K562 (cell line): Measurements from ENCODE around the gene CDCA5. TPM values are rescaled to one million over a fixed set of nuclear protein-coding genes. Genes with fewer than 3 reads are reported as not detected.

Experiments used
- ATAC-seq: fragments of 200-7000 bp; cut with Tn5 transposase; 3 replicates; pipeline ENCODE4 v1.9.1; 2020; ENCODE audit warnings: moderate library complexity
- BruUV-seq: library from RNA; stranded (reverse); fragments of 400-500 nt; replicated peaks from 2 replicates; lab custom pipeline; 2021; lab: Mats Ljungman, UMichigan
- CTCF ChIA-PET: fragments of 300-600 bp; formaldehyde crosslinking; extraction: SDS; loops from one replicate; lab custom pipeline; 2021; ENCODE audit warnings: low intra/inter-chr PET ratio; lab: Yijun Ruan, JAX
- POLR2A ChIA-PET: fragments of 300-600, 350-650 bp; sonication (Branson Sonifier 250); formaldehyde crosslinking; extraction: SDS; loops from one replicate; lab custom pipeline; 2021; ENCODE audit warnings: antibody characterized with exemption, inconsistent platforms; lab: Yijun Ruan, JAX
- DNase-seq, 4 experiments: peaks; one replicate each; pipeline versions ENCODE4 v3.0.0 to v3.0.0-alpha.2; 2011 to 2018; ENCODE audit warnings: low spot score in 3 of 4, mixed read lengths in 3 of 4; ENCODE audit errors: extremely low read depth in 1 of 4
- FAIRE-seq: peaks from 2 replicates; lab custom pipeline; 2011; peaks lifted over from hg19 to GRCh38; lab: Jason Lieb, UNC
- H2AFZ ChIP-seq: 2 replicates; pipeline ENCODE4 v1.6.0; 2011; ENCODE audit warnings: low read depth, low read length, control low read depth, inconsistent platforms
- H3K27ac ChIP-seq: fragments of 200-600 bp; 3 replicates; pipeline ENCODE4 v1.8.0; 2011; ENCODE audit warnings: low read depth, mild to moderate bottlenecking, control low read depth, inconsistent platforms, low read length, moderate library complexity, mixed read lengths; ENCODE audit errors: extremely low read depth
- H3K27me3 ChIP-seq, 2 experiments: fragments of 300-600 bp in 1 of 2; 2 replicates in 1 of 2; 3 replicates in 1 of 2; pipeline versions ENCODE4 v1.6.0 to v1.8.0; 2011; ENCODE audit warnings: inconsistent platforms in 2 of 2, low read length in 2 of 2, mild to moderate bottlenecking in 1 of 2, mixed read lengths in 1 of 2, moderate library complexity in 1 of 2; ENCODE audit not compliant: control insufficient read depth in 2 of 2, insufficient read depth in 2 of 2
- H3K36me3 ChIP-seq: fragments of 300-600 bp; 3 replicates; pipeline ENCODE4 v1.8.0; 2011; ENCODE audit warnings: mild to moderate bottlenecking, low read length, inconsistent platforms; ENCODE audit not compliant: control insufficient read depth, insufficient read depth
- H3K4me1 ChIP-seq, 2 experiments: fragments of 200-600 bp in 1 of 2; replicated peaks in 1 of 2; 2 replicates in 1 of 2; 3 replicates in 1 of 2; pipeline versions ENCODE4 v1.5.1 to v1.8.0; 2011; ENCODE audit warnings: inconsistent platforms in 2 of 2, low read length in 2 of 2, mild to moderate bottlenecking in 1 of 2, mixed read lengths in 1 of 2, moderate library complexity in 1 of 2; ENCODE audit not compliant: control insufficient read depth in 2 of 2, insufficient read depth in 2 of 2
- H3K4me2 ChIP-seq: 2 replicates; pipeline ENCODE4 v1.6.1; 2011; ENCODE audit warnings: low read length, control low read depth, inconsistent platforms, mixed read lengths; ENCODE audit not compliant: insufficient read depth
- H3K4me3 ChIP-seq: fragments of 200-600 bp; sonication (generic), shearing (Covaris generic); 2 replicates; pipeline ENCODE4 v1.5.1; 2016; ENCODE audit warnings: control low read depth, inconsistent platforms
- H3K79me2 ChIP-seq: fragments of 200-600 bp; 3 replicates; pipeline ENCODE4 v1.8.0; 2011; ENCODE audit warnings: low read length, inconsistent platforms; ENCODE audit not compliant: control insufficient read depth, insufficient read depth
- H3K9ac ChIP-seq, 2 experiments: 2 replicates each; pipeline versions ENCODE4 v1.6.0 to v1.6.1; 2011; ENCODE audit warnings: low read depth in 2 of 2, low read length in 2 of 2, control low read depth in 1 of 2, inconsistent platforms in 1 of 2, mild to moderate bottlenecking in 1 of 2, mixed read lengths in 1 of 2; ENCODE audit not compliant: insufficient read depth in 1 of 2
- H3K9me1 ChIP-seq: one replicate; pipeline ENCODE4 v1.6.0; 2011; ENCODE audit warnings: inconsistent platforms, mild to moderate bottlenecking, low read length, moderate library complexity; ENCODE audit not compliant: control insufficient read depth, insufficient read depth
- H3K9me3 ChIP-seq: replicated peaks from 2 replicates; pipeline ENCODE4 v1.5.1; 2011; ENCODE audit warnings: low read depth, low read length, inconsistent platforms; ENCODE audit not compliant: control insufficient read depth, insufficient read depth
- H4K20me1 ChIP-seq: replicated peaks from 2 replicates; pipeline ENCODE4 v1.6.1; 2011; ENCODE audit warnings: low read length, inconsistent platforms, mixed read lengths; ENCODE audit not compliant: control insufficient read depth, insufficient read depth
- ETV5 ChIP-seq: sonication (generic); formaldehyde crosslinking; IDR thresholded peaks from 2 replicates; pipeline ENCODE4 v1.4.0; 2020; ENCODE audit warnings: low read depth, mild to moderate bottlenecking, missing genetic modification reagents
- PTTG1 ChIP-seq: fragments of 450-650 bp; IDR thresholded peaks from 2 replicates; pipeline ENCODE4 v1.6.1; 2016; ENCODE audit warnings: low read depth, mild to moderate bottlenecking, missing genetic modification characterization, missing compliant biosample characterization
- SMAD4 ChIP-seq: fragments of 250-450 bp; sonication (Bioruptor Pico); conservative IDR thresholded peaks from 2 replicates; pipeline ENCODE4 v1.8.0; 2021; ENCODE audit warnings: inconsistent platforms, mild to moderate bottlenecking, moderate library complexity
- TARDBP ChIP-seq: fragments of 450-650 bp; IDR thresholded peaks from 2 replicates; pipeline ENCODE4 v1.6.1; 2016
- XRCC5 ChIP-seq: fragments of 200-400 bp; formaldehyde crosslinking; IDR thresholded peaks from 2 replicates; pipeline ENCODE4 v1.6.1; 2017; ENCODE audit warnings: low read depth, mild to moderate bottlenecking, low read length
- ZNF124 ChIP-seq: sonication (generic); formaldehyde crosslinking; IDR thresholded peaks from 2 replicates; pipeline ENCODE4 v1.8.1; 2022; ENCODE audit warnings: missing genetic modification reagents
- ZNF695 ChIP-seq: fragments of 450-650 bp; formaldehyde crosslinking; IDR thresholded peaks from 2 replicates; pipeline ENCODE4 v1.4.0; 2020; ENCODE audit warnings: mild to moderate bottlenecking, moderate library complexity
- WGBS: fragments of 100-300 bp; shearing (Covaris generic); methylation state at CpG from one replicate; pipeline ENCODE4 v1.1.6; 2016; ENCODE audit warnings: low coverage, mixed read lengths; ENCODE audit not compliant: insufficient coverage; ENCODE audit errors: missing lambda C conversion rate; 5-methylcytosine and 5-hydroxymethylcytosine counted together
- in situ Hi-C: fragments of 300-500 bp; cut with MboI; formaldehyde crosslinking; loops from 4 replicates; pipeline ENCODE4 v1.15.0; 2018; ENCODE audit warnings: inconsistent platforms, mixed read lengths
- intact Hi-C: fragments of 100-400 bp; cut with micrococcal nuclease; formaldehyde crosslinking; loops from 2 replicates; pipeline ENCODE4 v1.14.2; 2022
- polyA plus RNA-seq, 8 experiments: library from polyadenylated mRNA; depleted of rRNA in 4 of 8; stranded (reverse) in 5 of 8; unstranded in 3 of 8; fragments of >200 nt; fragmentation: Nextera tagmentation in 2 of 8; fragmentation: Illumina TruSeq in 1 of 8; extraction: Ambion mirVana in 2 of 8; extraction: Trizol in 1 of 8; gene quantifications; 2 replicates each; pipeline versions ENCODE4 v1.2.1 to v1.2.3, GENCODE V29; 2011 to 2014; ENCODE audit warnings: inconsistent platforms in 1 of 8, missing spikeins in 1 of 8
- total RNA-seq, 7 experiments: library from RNA; depleted of rRNA in 6 of 7; stranded (reverse); fragments of >200 nt in 6 of 7; fragmentation: Illumina TruSeq in 2 of 7; extraction: Trizol in 2 of 7; gene quantifications; 2 replicates each; pipeline versions ENCODE4 v1.2.1 to v1.2.3, GENCODE V29; 2011 to 2021; ENCODE audit warnings: low replicate concordance in 1 of 7

The CDCA5 gene
- total and polyA plus RNA-seq, 9 of the 15 experiments (the other 6 are each of a cell fraction or from before 2014, with no cell fraction given), result 18.9 to 94.3 (median 64.6) TPM

DNA sequence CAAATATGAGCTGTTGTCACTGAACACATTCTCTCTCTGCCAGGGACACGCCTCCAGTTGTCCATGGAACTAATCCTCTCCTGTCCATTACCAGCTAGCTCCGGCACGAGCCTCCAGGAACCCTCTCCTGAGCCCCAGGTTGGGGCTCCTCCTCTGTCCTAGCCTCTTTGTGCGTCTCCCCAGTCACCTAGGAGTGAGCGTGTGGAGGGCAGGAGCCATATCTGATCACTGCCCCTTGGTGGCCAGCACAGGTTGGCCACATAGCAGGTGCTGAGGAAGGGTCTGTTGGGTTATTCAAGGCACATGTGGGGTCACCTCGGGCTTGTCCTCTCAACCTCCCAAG lies 48.0 kb upstream of the CDCA5 start:
- no peak for DNase-seq
- Histone ChIP-seq H3K79me2 (peaks cover 41% of the 10 kb centered on the region), H3K9ac (peak overlapping the region in 1 of 2 experiments; percentile 99; a peak in 2 of 4 replicates), H3K36me3 (peaks cover 61% of the 10 kb centered on the region), H3K9me3 (no peaks in the 10 kb centered on the region), H3K9me1 (peaks cover 4% of the 10 kb centered on the region), H3K4me3 (no peak overlapping the region), H3K4me1 (peaks cover 21 to 49% of the 10 kb centered on the region in 2 experiments; a peak in 4 of 5 replicates), H4K20me1 (peaks cover 9% of the 10 kb centered on the region; the same call in 1 of the 2 replicates), H3K27ac (no peak overlapping the region; the same call in 2 of the 3 replicates), H2AFZ (no peak overlapping the region), H3K27me3 (no peaks in the 10 kb centered on the region; a peak in 1 of 5 replicates), H3K4me2 (no peak overlapping the region)
- no peak for FAIRE-seq
- TF ChIP-seq TARDBP (no peak), ZNF695 (CRISPR knock-in tag) (no peak)
- CTCF ChIA-PET, result no interaction called here
- BruUV-seq, result no TSS peak
- POLR2A ChIA-PET, result interaction anchor here (1.2 to 8.4 kb wide), 5 partner anchors 11 to 284 kb away, joined by 4 to 182 read pairs (median 14); partner anchors contain the start of genes FAU, MRPL49, SPDYC and ZNHIT2
- in situ Hi-C loops, result no loop called here
- WGBS, result 85% methylated on average over 6 of the region's 6 CpGs
- intact Hi-C loops, result no loop called here
- no peak for ATAC-seq

GRCh38 chr11:65131417-65131776 lies 47.6 kb upstream of the CDCA5 start:
- peaks cover 41% of the 10 kb centered on the region for H3K79me2 ChIP-seq
- ATAC-seq (no peak), FAIRE-seq (no peak), DNase-seq (no peak)
- H3K27ac ChIP-seq, result no peak overlapping the region; the same call in 2 of the 3 replicates
- H3K4me1 ChIP-seq, result peaks cover 19 to 44% of the 10 kb centered on the region in 2 experiments; a peak in 4 of 5 replicates
- no peak overlapping the region for H3K4me3 ChIP-seq
- intact Hi-C loops (no loop called here), in situ Hi-C loops (no loop called here)
- H3K36me3 ChIP-seq, result peaks cover 66% of the 10 kb centered on the region
- peaks cover 4% of the 10 kb centered on the region for H3K9me1 ChIP-seq
- TF ChIP-seq SMAD4 (CRISPR knock-in tag) (no peak), ETV5 (CRISPR knock-in tag) (no peak), PTTG1 (no peak), ZNF124 (CRISPR knock-in tag) (no peak), XRCC5 (no peak)
- H3K9ac ChIP-seq, result 0 out of 4 replicates have a peak overlapping the region, but pooled peaks of 1 of the 2 experiments have one; percentile 21
- WGBS, result 63% methylated on average over 2 of the region's 3 CpGs
- H4K20me1 ChIP-seq, result peaks cover 9% of the 10 kb centered on the region; the same call in 1 of the 2 replicates
- BruUV-seq, result no TSS peak
- H2AFZ ChIP-seq, result no peak overlapping the region
- no peaks in the 10 kb centered on the region; a peak in 1 of 5 replicates for H3K27me3 ChIP-seq
- ChIA-PET POLR2A (interaction anchor here (1.1 to 8.4 kb wide), 5 partner anchors 11 to 285 kb away, joined by 4 to 182 read pairs (median 4); partner anchors contain the start of genes FAU, MRPL49, SPDYC and ZNHIT2), CTCF (no interaction called here)
- no peak overlapping the region for H3K4me2 ChIP-seq
- no peaks in the 10 kb centered on the region for H3K9me3 ChIP-seq
